HG03571 (cell line): ENCODE results near the gene PLCB1.

ENCODE experiments used
- ATAC-seq: cut with Tn5 transposase; IDR thresholded peaks from one replicate; pipeline ENCODE4 v1.9.1; 2021; ENCODE audit not compliant: unreplicated experiment

Gene PLCB1

DNA sequence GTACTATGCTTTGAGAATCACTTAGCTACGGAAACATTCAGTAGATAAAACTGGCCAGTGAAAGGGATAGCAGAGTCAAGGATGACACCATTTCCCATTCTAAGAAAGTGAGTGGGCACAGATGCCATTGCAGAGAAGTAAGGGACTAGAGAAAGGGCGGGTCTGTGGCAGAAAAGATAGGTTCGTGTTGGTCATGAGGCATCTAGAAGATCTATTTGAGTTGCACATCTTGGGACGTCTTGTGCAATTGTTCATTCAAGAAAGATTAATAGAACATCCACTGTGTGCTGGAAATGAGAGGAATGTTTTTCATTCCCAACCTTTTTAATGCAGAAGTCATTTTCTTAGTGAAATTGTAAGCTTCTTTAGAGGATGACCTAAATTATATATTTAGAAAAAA lies 161.7 kb downstream of the PLCB1 start:
- no peak for ATAC-seq

DNA sequence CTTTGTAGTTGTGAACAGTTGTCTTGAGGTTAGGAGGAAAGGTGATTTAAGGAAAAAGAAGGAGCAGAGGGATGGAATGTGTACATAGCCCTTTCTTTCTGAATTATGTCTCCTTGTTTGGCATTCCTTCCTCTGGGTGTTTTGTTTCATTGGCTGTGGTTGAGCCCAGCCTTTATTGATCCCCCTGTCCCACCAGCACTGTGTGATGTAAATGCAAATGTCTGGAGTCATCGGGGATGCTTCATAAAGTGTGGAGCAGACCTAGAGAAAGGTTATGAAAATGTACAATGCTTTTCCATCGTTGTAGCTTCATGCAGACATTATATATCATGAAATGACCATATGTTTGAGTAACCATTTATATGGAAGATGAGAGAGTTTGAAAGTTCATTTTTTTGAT lies 164.5 kb downstream of the PLCB1 start:
- ATAC-seq, result no peak

DNA sequence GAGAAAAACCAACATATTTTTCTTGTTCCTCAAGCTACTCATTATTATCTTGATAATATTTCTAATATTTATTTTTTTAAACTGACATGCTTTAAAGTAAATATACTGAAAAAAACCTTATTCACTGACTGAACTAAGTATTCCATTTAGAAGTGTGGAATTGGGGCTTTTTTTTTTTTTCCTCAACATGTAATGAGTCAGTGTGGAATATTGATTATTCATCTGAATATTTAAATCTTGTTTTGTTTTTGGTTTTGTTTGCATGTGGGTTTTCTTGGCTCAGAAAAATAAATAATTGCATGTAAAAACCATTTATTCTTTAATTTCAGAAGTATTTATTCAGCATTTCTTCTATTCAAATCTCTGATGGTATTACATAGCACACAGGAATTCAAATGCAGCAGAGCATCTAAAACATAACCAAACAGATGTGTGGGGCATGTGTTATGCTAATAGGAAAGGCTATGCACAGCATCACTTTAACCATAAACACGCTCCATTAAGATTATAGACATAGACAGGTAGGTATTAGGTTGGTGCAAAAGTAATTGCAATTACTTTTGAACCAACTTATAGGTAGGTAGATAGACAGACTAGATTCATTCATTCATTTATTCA lies 166.5 kb downstream of the PLCB1 start:
- ATAC-seq, result no peak

DNA sequence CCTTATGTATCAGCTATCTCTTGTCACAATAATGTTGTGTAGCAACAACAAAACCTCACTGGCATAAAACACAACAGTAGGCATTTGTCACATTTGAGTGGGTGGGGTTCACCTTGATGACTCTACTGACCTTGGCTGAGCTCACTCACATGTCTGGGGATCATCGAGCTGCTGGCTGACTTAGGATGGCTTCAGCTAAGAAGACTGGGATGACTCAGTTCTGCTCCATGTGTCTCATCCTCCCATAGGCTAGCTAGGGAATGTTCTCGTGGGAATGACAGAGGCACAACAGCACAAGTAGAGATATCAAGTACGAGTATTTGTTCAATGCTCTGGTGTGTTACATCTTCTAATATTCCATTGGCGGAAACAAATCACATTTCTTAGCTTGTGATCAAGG lies 167.9 kb downstream of the PLCB1 start:
- no peak for ATAC-seq

DNA sequence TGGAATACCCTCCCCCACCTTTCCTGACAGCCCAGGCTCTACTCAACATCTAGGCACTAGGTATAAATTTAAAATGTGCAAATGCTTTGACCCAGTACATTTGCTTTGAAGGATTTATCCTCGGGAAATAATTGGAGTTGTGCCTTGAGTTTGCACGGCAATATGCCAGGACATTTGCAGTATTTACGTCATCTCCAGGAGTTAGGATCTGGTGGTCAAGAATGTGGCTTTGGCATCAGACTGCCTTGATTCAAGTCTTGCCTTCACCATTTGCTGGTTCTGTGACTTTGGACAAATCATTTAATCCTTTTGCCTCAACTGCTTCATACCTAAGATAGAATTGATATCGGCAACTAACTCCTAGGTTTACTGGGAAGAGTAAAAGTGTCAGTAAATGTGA lies 169.6 kb downstream of the PLCB1 start:
- no peak for ATAC-seq

DNA sequence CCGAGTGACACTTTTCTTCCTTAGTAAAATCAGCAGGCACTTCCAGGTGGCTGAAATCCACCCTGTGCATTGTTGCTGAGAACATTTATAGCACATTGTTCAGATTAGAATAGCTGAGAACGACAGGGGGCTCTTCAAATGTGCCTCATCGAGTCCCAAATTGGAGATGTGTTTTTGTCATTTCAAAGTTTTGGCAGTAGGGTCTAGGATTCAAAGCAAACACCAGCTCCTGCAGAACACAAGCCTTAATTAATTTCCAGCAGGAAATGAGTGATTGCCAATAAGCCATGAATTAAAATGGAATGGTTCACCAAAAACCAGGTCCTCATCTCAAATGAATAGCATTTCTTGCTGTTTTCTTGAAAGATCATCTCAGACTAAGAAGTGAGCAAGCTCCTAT lies 171.6 kb downstream of the PLCB1 start:
- ATAC-seq, result no peak

DNA sequence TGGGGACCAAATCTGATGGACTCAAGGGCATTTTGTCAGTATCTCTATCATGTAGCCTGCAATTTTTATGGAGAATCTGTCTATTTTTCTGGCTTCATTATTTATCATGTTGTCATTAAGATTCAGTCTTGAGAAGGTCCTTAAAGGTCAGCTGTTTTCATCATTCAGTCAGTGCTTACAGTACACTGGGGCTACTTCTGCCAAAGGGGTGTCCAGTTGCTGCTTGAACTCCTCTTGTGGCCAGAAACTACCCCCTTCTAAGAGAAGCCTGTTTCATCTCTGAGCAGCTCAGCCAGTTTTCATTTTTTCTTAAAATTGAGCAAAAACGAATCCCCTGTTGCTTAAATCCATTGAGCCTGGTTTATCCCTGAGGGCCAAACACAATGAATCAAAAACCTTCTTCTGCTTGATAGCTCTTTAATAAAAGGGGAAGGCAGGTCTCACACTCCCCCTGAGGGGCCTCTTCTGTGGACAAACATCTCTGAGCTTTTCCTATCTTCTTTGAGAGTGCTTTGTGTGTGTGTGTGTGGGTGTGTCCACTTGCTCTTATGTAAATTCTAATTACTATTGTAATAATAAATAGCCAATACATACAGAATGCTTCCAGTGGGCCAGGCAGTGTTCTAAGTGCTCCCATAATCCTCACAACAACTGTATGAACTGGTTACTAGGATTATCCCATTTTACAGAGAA lies 172.2 kb downstream of the PLCB1 start:
- no peak for ATAC-seq

DNA sequence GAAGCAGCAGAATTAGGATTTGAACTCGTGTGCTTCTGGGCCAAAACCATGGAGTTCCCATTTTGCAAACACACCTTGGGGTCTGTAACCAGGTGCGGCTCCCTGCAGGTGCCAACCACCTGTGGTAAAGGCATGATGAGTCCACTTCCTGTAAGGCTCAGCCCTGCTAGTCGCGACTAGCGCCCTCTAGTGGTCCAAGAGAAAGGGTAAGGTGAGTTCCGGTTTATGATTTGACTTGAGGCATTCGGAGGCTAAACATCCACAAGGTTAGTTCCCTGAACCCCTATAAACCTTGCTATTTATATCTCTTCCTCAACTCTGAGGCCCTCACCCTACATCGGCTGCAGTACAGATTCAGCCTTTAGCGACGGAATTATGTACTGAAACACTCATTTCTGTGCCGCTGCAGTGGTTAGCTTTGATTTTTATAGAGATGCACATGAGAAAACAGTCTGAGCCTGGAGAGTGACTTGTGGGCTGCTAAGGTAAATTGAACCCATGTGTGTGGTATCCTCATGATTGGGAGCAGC lies 173.4 kb downstream of the PLCB1 start:
- ATAC-seq, result peak; percentile 86

DNA sequence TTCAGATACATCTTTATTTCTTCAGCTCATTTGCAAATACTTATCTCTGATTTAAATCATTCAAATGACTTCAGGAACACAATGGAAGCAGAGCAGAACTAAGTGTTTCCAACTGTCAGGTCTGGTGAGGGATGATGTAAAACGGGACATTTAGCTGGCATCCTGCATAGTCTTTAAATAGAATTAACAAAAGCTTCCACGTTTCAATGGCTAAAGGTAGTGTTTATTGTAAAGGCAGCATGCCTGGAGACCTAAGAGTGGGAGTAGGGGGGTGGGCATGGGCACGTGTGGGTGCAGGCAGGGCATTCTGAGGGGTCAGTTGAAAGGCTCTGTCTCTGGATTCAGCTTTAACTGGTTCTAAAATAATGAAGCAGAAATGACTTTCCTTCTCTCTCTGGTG lies 174.9 kb downstream of the PLCB1 start:
- ATAC-seq, result no peak

DNA sequence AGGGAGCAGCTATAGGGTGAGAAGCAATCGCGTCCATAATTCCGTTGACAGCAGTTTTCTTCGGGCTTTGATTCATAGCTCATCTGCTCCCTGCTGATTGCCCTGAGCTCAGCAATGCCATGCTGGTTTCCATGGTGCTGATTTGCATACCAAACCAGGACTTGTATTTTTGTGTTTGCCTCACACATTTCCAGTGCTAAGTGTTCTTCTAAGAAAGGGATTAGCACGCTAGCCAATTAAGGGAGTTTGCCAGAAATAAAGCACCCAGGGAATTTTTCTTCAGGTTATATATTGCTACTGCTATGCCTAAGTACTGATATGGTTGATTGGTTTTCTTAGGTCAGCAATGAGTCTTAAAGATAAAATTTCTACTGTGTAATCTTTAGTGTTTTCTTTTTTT lies 177.6 kb downstream of the PLCB1 start:
- no peak for ATAC-seq

DNA sequence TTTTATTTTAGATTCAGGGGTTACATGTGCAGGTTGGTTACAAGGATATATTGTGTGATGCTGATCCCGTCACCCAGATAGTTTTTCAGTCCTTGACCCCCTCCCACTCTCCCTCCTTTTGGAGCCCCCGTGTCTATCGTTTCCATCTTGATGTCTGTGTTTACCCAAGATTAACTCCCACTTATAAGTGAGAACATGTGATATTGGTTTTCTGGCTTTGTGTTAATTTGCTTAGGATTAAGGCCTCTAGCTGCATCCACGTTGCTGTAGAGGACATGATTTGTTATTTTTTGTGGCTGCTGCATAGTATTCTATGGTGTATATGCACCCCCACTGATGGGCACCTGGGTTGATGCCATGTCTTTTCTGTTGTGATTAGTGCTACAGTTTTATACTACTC lies 178.6 kb downstream of the PLCB1 start:
- ATAC-seq, result no peak

DNA sequence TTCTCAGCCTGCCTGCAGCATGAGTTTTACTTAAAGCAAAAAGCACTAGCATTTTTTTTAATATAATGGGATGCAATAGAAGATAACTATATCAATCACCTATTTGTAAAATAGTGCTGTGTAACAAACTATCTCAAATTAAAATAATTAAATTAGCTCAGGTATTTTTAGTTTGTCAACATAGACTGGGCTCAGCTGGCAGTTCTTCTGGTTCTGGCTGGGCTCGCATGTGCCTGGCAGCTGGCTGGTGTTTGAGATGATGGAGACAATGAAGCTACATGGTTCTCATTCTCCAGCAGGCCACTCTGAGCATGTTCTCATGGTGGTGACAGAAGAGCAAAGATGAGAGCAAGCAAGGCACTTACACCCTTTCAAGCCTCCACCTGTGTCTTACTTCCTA lies 181.0 kb downstream of the PLCB1 start:
- ATAC-seq, result no peak

DNA sequence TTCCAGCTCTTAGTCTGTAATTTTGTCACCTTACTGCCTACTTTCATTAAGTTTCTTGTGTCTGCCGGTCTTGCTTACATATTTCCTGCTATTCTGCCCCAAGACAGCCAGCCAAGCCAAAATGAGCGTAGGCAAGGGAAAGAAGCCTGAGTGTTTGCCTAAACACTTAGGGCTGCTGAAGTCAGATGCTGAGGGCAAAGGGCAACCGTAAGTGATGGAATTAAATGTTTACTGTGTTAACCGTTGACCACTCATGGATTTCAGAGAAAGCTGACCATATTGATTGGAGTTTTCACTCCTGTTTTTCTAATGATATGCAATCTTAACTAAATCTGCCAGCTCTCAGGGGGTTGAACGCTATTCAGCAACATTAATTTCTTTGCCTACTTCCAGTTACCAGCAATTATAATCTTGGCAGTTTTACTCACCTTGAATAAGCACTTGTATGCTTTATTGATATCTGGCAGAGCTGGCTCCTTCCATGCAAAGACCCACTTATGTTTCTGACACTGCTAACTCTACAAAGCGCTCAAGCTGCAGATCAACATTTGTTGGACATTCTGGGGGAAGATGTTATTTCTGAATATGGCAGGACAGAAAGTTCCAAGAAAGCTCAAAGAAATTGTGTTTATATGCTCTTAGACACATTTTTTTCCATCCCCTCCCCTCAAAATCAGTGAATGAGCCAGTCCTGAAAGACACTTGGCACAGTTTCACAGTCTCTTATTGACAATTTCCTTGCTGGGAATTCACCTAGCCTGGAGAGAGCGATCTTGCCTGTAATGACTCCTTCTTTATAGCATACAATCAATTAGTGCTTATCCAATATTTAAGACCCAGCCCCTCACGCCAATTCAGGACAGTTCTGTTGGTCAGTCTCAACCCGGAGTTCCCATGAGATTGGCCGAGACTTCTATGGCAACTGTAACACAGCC lies 183.8 kb downstream of the PLCB1 start:
- no peak for ATAC-seq

DNA sequence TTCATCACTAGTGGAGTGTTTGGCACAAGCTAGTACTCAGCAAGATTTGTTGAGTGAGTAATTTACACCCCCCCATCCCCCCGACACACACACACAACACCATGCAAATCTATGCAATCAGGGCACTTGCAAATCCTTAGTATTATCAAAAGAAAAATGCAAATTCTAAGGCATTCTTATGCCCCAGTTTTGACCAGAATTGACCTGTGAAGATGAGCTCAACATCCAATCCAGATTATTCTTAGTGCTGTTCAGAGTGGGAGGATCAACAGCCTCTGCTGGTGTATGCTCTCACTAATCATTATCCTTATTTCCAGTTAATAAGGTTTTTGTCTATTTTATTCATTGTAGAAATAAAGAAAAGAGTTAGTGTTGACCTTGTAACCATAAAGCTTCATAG lies 185.4 kb downstream of the PLCB1 start:
- ATAC-seq, result no peak

DNA sequence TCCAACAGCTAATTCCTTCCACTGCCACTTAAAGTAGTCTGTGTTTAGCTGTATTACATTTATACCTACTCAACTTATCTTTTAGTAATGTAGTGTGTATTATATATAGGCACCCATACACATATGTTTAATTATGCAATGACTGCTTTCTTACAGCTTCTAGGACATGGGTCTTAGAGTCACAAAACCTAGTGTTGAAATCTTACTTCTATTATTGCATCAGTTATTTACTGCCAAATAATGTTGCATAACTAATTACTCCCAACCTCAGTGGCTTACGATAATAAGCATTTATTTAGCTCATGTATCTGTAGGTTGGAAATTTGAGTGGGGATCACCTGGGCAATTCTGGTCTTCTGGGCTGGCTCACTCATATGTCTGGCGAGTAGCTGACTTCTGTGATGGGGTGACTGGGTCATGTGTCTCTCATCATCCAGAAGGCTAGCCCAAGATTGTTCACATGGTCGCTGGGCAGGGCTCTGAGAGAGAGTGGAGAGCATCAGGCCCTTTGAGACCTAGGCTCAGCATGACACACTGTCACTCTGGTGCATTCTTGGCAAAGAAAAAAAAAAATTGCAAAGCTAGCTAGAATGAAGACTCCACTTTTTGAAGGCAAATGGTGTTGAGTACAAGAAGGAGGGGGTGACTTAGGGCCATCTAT lies 187.0 kb downstream of the PLCB1 start:
- ATAC-seq, result no peak

DNA sequence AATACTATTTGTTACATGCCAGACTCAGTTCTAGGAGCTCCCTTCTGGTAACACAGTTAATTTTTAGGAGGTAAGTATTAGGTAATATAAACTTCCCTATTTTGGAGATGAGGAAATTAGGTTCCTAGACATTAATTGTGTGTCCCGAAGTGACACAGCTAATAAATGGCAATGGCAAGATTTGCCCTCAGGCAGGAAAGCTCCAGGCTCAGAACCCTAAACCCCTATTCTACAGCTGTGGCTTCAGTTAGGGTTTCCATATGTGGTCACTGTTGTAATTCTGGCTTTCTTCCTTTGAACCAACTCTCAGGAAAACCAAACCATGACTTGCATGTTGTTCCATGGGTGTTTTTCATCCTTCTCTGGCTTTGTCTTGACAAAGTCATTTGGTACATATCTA lies 188.2 kb downstream of the PLCB1 start:
- ATAC-seq, result no peak

DNA sequence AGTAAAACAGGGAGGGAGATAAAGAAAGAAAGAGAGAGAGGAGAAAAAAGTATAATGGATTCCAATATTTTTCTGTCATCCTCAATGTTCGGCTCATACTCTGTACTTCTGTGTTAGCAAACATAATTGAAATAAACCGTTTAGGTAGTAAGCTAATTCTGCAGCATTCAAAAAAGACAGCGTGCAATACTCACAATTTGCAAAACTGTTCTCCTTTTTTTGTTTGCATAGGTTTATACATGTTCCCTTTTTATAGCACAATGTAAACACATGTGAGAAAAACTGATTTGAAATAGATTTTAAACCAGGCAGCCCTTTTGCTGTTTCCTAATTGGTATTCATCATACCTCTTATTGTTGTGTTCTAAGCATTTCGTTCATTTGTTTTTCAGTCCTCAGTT lies 188.9 kb downstream of the PLCB1 start:
- no peak for ATAC-seq

DNA sequence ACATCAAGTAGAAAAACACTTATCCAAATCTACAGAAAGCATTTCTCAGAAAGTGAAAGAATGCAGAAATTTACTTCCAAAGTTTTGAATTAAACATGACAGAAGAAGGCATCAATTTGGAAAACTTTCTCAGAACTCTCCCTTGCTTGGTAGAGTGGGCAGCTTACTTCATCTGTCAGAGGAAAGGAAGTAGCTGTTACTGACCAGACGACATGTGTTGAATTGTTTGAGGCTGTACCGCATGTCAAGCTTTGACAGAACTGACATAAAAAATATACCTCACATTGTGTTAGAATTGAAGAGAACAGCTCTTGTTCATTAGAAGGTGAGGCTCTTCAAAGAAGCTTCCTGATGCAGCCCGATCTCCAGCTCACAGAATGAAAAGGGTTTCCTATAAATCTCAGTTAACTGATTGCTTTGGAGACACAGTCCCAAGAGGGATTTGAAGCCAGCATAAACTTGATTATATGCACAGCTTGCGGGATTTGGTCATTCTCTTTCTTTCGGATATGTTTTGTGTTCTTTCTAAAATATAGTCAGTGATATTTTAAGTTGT lies 190.7 kb downstream of the PLCB1 start:
- no peak for ATAC-seq

DNA sequence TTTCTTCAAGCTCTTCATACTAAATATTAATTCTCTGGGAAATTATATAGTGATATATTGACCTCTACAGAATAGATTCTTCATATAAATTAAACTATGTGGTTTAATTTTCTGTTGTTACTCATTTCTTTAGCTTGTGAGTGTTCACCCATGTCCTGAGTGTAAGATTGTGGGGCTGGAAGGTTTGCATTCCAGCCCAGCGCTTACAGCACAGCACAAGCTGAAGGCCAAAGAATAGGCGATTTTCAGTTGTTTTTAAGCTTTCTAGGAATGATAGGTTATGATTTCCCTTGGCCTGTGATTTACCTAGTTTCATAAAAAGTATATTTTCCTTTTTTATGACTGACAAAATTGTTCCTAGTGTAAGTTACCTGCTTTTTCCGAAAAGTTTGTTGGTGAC lies 194.1 kb downstream of the PLCB1 start:
- no peak for ATAC-seq

DNA sequence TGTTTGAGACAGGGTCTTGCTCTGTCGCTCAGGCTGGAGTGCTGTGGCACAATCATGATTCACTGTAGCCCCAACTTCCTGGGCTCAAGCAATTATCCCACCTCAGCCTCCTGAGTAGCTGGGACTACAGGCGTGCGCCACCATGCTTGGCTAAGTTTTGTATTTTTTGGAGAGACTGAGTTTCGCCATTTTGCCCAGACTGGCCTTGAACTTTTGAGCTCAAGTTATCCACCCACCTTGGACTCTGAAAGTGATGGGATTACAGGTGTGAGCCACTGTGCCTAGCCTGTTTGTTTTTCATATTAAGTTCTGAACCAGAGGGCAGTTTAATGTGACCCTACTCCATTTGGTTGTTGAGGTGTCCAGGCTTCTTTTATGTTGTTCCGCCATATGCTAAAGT lies 194.8 kb downstream of the PLCB1 start:
- no peak for ATAC-seq

DNA sequence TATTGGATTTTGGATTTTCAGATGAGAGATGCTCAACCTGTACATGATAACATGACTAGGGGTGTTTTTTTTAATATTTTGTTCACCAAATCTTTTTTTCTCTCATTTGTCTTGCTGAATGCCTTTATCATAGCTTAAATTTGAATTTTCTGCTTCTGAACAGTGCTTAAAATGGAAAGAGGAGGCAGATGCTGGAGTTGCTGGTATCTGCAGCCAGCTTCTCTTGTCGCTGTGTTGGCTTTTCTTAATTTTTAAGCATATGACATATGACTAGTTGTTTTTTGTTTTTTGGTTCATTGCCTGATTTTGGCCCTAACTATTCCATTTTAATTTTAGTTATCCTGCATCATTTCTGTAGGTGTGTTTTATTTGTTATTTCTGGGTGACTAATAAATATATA lies 196.1 kb downstream of the PLCB1 start:
- no peak for ATAC-seq
